ENCODE data around the gene TMEM132C. TPM values are rescaled to one million over a fixed set of nuclear protein-coding genes. Genes with fewer than 3 reads are reported as not detected.

TMEM132C gene
- total and polyA plus RNA-seq, 8 donors: 0.50 to 36.6 (median 33.2) TPM

GRCh38 chr12:128314611-128315010, 47.6 kb downstream of the TMEM132C start:
- H3K4me3 ChIP-seq: no peak overlapping the region
- no peaks in the 10 kb centered on the region for H3K4me1 ChIP-seq
- ATAC-seq: no peak
- no peak for TF ChIP-seq CTCF (IDR thresholded peaks at IDR 0.05)
- DNase-seq: no peak
- no peaks in the 10 kb centered on the region for H3K36me3 ChIP-seq
- peaks cover 0 to 13% of the 10 kb centered on the region in 2 donors for H3K27me3 ChIP-seq
- no peaks in the 10 kb centered on the region for H3K9me3 ChIP-seq
- no peak overlapping the region for H3K27ac ChIP-seq
- intact Hi-C loops (cut with DNase I): no loop called here

- no peak for TF ChIP-seq CTCF (IDR thresholded peaks at IDR 0.05)
- intact Hi-C loops (cut with DNase I): no loop called here
Observed at GRCh38 chr12:128316078-128316477, 49.1 kb downstream of the TMEM132C start.

GRCh38 chr12:128316973-128317526, 50.1 kb downstream of the TMEM132C start:
- peaks cover 0 to 13% of the 10 kb centered on the region in 2 donors for H3K27me3 ChIP-seq
- no peak overlapping the region for H3K27ac ChIP-seq
- H3K4me3 ChIP-seq: no peak overlapping the region
- TF ChIP-seq CTCF (IDR thresholded peaks at IDR 0.05): no peak
- peak; percentile 40 for ATAC-seq
- DNase-seq: peak in 1 of 4 donors; percentile 52
- H3K9me3 ChIP-seq: no peaks in the 10 kb centered on the region
- intact Hi-C loops (cut with DNase I): no loop called here
- H3K4me1 ChIP-seq: no peaks in the 10 kb centered on the region
- H3K36me3 ChIP-seq: no peaks in the 10 kb centered on the region

More at GRCh38 chr12:128316078-128316477, 49.1 kb downstream of the TMEM132C start:
- no peak for ATAC-seq
- H3K4me3 ChIP-seq: no peak overlapping the region
- peaks cover 0 to 13% of the 10 kb centered on the region in 2 donors for H3K27me3 ChIP-seq
- no peaks in the 10 kb centered on the region for H3K9me3 ChIP-seq
- no peaks in the 10 kb centered on the region for H3K36me3 ChIP-seq
- H3K27ac ChIP-seq: no peak overlapping the region
- no peak for DNase-seq
- H3K4me1 ChIP-seq: no peaks in the 10 kb centered on the region

- no peaks in the 10 kb centered on the region for H3K36me3 ChIP-seq
- peaks cover 0 to 5% of the 10 kb centered on the region in 2 donors for H3K27me3 ChIP-seq
- no peaks in the 10 kb centered on the region for H3K9me3 ChIP-seq
- ATAC-seq (no peak), DNase-seq (no peak)
- intact Hi-C loops (cut with DNase I): no loop called here
- no peaks in the 10 kb centered on the region for H3K4me1 ChIP-seq
- H3K27ac ChIP-seq: no peak overlapping the region
- no peak overlapping the region for H3K4me3 ChIP-seq
- no peak for TF ChIP-seq CTCF (IDR thresholded peaks at IDR 0.05)
Observed at GRCh38 chr12:128318341-128318740, 51.4 kb downstream of the TMEM132C start.

GRCh38 chr12:128318946-128319345, 52.0 kb downstream of the TMEM132C start:
- H3K27me3 ChIP-seq: no peaks in the 10 kb centered on the region
- no peak overlapping the region for H3K4me3 ChIP-seq
- no peaks in the 10 kb centered on the region for H3K4me1 ChIP-seq
- no peak for ATAC-seq
- no peaks in the 10 kb centered on the region for H3K9me3 ChIP-seq
- intact Hi-C loops (cut with DNase I): no loop called here
- H3K36me3 ChIP-seq: no peaks in the 10 kb centered on the region
- H3K27ac ChIP-seq: no peak overlapping the region
- no peak for DNase-seq
- no peak for TF ChIP-seq CTCF (IDR thresholded peaks at IDR 0.05)
